GM21423 (cell line): Measurements from ENCODE around the gene HECTD1.
A peak's percentile ranks its signal among the peaks of the same experiment; 100 is the strongest.
"Not testable (repeated sequence)": the region's sequence is repeated elsewhere in the genome, so short reads cannot be mapped to it uniquely, and the experiment has no call there.

Experiments used
- ATAC-seq: cut with Tn5 transposase; IDR thresholded peaks from one replicate; pipeline ENCODE4 v1.9.1; 2021; ENCODE audit warnings: mild to moderate bottlenecking, moderate library complexity; ENCODE audit not compliant: unreplicated experiment

The HECTD1 gene

GRCh38 chr14:31228533-31228932, 20.9 kb upstream of the HECTD1 start:
- ATAC-seq: no peak

- ATAC-seq: no peak
Observed at GRCh38 chr14:31224808-31225207, 17.2 kb upstream of the HECTD1 start.

GRCh38 chr14:31223331-31223730, 15.7 kb upstream of the HECTD1 start:
- no peak for ATAC-seq

GRCh38 chr14:31222834-31223233, 15.2 kb upstream of the HECTD1 start:
- no peak for ATAC-seq

- ATAC-seq: no peak
Observed at GRCh38 chr14:31221266-31221665, 13.7 kb upstream of the HECTD1 start.

GRCh38 chr14:31219169-31219568, 11.6 kb upstream of the HECTD1 start:
- ATAC-seq: no peak

GRCh38 chr14:31216359-31216758, 8.8 kb upstream of the HECTD1 start:
- no peak for ATAC-seq

GRCh38 chr14:31212893-31213292, 5.3 kb upstream of the HECTD1 start:
- no peak for ATAC-seq

- no peak for ATAC-seq
Observed at GRCh38 chr14:31209605-31210004, 2.0 kb upstream of the HECTD1 start.

- ATAC-seq: no peak
Observed at GRCh38 chr14:31208546-31209424, 1.2 kb upstream of the HECTD1 start.

GRCh38 chr14:31207287-31207754, 272 bp downstream of the HECTD1 start:
- peak; percentile 31 for ATAC-seq

GRCh38 chr14:31206536-31207286, 882 bp downstream of the HECTD1 start:
- peak; percentile 7 for ATAC-seq

- no peak for ATAC-seq
Observed at GRCh38 chr14:31205681-31206535, 1.7 kb downstream of the HECTD1 start.

- no peak for ATAC-seq
Observed at GRCh38 chr14:31204593-31205534, 2.7 kb downstream of the HECTD1 start.

- ATAC-seq: not testable (repeated sequence)
Observed at GRCh38 chr14:31203899-31204592, 3.5 kb downstream of the HECTD1 start.

GRCh38 chr14:31203414-31203742, 4.2 kb downstream of the HECTD1 start:
- ATAC-seq: no peak

- no peak for ATAC-seq
Observed at GRCh38 chr14:31201111-31201510, 6.5 kb downstream of the HECTD1 start.

GRCh38 chr14:31200702-31200990, 6.9 kb downstream of the HECTD1 start:
- ATAC-seq: no peak

- no peak for ATAC-seq
Observed at GRCh38 chr14:31197671-31198070, 9.9 kb downstream of the HECTD1 start.
